Astrocyte (in vitro differentiated cells and primary cell): Measurements from ENCODE around the gene PPP1R1A.

ENCODE experiments used
- CTCF ChIP-seq: IDR thresholded peaks from 2 replicates; pipeline ENCODE4 v1.5.1; 2011; ENCODE audit warnings: low read depth, mild to moderate bottlenecking, inconsistent platforms, low read length, moderate library complexity; ENCODE audit not compliant: insufficient read depth
- EZH2 ChIP-seq: IDR thresholded peaks from 2 replicates; pipeline ENCODE4 v1.6.1; 2012; ENCODE audit warnings: mild to moderate bottlenecking, low read length, inconsistent platforms; ENCODE audit not compliant: insufficient read depth

- TF ChIP-seq CTCF (no peak), EZH2 (no peak)
Observed at GRCh38 chr12:54605138-54605970, 16.9 kb upstream of the PPP1R1A start.
